HG02759 (cell line): Measurements from ENCODE around the gene L3MBTL3.

Experiments
- ATAC-seq: cut with Tn5 transposase; IDR thresholded peaks from one replicate; pipeline ENCODE4 v1.9.1; 2021; ENCODE audit warnings: mild to moderate bottlenecking, moderate library complexity; ENCODE audit not compliant: unreplicated experiment

The L3MBTL3 gene

GRCh38 chr6:130176378-130176777 is 158.0 kb downstream of the L3MBTL3 start:
- ATAC-seq, result no peak

DNA sequence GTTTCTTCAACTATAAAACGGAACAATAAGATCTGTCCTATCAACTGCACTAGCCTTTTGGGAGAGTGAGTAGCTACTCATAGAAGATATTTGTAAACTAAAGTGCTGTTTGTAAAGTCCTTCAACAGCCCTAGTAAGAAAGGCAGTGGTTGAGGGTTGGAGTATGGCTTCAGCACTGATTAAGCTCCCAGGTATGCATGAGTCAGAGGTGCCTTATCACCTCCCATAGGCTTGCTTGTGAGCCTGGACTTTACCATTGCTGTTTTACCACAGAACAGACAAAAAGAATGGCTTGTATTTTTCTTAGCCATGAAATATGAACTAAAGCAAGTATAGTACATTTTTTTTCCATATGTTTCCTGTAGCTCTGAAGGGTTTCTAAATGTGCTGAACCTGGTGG is 160.3 kb downstream of the L3MBTL3 start:
- no peak for ATAC-seq

- no peak for ATAC-seq
Measured at GRCh38 chr6:130182466-130182865, 164.1 kb downstream of the L3MBTL3 start.

GRCh38 chr6:130183271-130184222 is 165.2 kb downstream of the L3MBTL3 start:
- no peak for ATAC-seq

- no peak for ATAC-seq
Measured at GRCh38 chr6:130185658-130186057, 167.3 kb downstream of the L3MBTL3 start.

DNA sequence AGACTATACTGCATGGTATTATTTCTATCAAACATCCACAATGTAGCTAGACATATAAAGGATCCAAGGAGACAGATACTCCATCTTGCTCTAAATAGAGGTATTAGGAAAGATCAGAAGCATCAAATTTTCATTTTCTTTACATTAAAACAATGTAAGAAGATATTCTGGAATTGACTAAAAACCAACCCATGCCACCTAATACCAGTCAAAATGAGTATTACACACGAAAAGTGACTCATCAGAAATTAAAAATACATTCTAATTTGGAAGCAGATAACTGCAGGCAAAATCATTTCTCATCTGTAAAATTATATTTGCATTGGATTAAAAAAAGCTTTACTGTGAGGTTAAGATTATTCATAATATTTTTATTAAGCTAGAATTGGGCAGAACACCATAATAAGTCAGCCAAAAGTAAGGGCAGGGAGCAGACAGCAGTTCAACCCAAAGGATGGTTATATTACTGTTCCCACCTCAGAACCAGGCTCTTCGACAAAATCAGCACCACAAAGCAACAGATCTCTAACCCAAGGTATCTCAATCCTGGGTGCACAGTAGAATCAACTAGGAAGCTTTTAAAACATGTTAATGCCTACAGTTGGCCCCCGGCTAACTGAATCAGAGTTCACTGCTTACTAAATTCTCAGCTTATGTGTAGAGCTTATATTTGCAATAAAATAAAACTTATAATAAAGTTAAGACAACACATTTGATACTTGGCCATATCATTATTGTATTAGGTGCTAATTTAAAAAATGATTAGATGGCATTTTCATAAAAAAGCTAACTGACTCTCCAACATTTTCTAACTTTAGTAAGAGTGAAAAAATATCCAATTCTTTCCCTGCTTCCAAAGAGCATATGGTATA is 169.2 kb downstream of the L3MBTL3 start:
- ATAC-seq, result no peak

GRCh38 chr6:130188207-130188899 is 170.0 kb downstream of the L3MBTL3 start:
- no peak for ATAC-seq

- no peak for ATAC-seq
Measured at GRCh38 chr6:130189531-130190397, 171.4 kb downstream of the L3MBTL3 start.
